GM20431 (cell line): ENCODE results near the gene NEGR1.

Experiments
- in situ Hi-C: fragments of 300-500 bp; cut with MseI, MboI; formaldehyde crosslinking; loops from one replicate; pipeline ENCODE4 v1.15.0; 2020; ENCODE audit warnings: low sequenced_read_pairs; ENCODE audit not compliant: unreplicated experiment

Gene NEGR1

DNA sequence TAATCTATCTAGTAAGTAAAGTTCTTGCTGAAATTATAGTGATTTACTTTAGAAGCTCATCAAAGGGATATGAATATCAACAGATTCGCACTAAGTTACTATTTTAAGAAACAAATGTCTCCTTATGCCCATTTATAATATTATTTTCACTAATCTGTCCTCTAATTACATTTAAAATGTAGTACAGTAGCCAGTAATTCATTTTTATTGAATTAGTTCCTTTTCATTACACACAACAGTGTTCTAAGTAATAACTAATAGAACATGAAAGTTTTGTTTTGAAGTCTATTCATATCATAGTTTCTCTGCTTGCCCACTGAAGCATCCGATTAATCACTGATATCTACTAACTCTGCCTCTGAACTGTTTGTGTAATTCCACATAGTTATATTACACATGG is 225.8 kb downstream of the NEGR1 start:
- in situ Hi-C loops: no loop called here

DNA sequence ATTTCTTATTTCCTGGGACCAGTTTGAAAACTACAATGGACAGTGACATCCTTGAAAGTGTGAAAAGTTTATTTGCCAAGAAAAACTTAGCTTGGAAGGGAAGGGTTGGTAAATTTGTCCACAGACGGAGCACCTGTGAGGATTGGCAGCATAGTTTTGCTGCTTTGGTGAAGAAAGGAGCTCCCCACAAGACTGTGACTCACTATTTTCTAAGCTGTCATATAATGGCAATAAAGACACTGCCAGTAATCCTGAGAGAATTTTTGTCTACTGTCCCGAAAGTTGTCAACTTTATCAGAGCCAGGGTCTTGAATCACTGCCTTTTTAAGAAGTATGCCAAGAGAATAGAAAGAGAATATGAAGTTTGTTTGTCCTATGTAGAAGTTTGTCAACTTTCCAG is 230.8 kb downstream of the NEGR1 start:
- in situ Hi-C loops: no loop called here

DNA sequence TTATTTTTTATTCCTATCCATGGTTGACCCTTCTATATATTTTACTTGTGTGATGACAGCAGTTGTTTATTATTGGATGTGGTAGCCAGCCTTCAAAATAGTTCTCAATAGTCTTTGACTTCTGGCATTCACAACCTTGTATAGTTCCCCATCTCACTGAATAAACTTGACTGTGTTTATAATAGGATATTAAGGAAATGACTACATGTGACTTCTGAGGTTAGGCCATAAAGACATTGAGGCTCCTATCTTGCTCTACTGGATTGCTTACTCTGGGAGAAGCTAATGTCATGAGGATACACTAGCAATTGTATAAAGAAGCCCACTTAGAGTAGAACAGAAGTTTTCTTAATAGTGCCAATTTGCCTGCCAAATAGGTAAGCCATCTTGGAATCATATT is 231.8 kb downstream of the NEGR1 start:
- in situ Hi-C loops: no loop called here

DNA sequence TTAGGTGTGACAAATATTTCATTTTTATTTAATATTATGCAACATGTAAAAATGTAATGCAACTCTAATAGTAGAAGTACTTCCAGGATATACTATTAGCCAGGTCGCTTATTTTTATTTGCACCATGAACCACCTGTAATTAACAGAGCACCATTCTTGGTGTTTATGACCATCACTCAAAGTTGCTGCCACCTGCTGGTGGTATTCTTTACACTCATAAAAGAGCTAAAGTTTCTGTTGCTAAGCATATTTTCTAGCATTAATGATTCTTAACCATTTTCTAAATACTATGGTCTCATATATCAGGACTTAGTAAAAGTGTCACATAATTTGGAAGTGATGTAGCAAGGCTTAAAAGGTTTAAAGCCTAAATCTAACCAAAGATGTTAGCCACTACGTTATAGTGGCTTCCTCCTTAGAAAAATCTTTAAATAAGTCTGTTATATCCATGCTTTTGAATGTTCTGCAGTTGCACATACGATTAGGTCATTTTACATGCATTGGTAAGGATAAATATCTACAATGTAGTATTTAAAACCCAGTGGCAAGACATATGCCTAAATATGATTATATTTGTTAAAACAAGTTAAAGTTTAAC is 244.5 kb downstream of the NEGR1 start:
- in situ Hi-C loops: no loop called here

DNA sequence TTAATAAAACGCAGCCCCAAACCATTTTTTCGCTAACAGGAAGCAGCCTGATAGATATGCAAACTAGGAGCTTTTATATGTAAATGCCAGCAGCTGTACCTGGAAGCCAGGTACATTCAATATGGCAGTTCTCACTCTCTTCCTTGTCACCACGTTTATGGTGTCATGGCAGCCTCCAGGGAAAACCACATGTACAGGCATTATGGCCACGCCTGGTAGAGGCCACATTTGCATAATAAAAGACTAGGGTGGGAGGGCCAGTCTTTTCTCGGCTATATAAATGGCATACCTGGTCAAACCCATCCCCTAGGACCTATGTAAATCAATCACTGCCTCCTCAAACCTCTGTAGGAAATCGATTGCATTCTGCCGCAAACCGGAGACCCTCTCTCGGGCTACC is 247.5 kb downstream of the NEGR1 start:
- in situ Hi-C loops: no loop called here

DNA sequence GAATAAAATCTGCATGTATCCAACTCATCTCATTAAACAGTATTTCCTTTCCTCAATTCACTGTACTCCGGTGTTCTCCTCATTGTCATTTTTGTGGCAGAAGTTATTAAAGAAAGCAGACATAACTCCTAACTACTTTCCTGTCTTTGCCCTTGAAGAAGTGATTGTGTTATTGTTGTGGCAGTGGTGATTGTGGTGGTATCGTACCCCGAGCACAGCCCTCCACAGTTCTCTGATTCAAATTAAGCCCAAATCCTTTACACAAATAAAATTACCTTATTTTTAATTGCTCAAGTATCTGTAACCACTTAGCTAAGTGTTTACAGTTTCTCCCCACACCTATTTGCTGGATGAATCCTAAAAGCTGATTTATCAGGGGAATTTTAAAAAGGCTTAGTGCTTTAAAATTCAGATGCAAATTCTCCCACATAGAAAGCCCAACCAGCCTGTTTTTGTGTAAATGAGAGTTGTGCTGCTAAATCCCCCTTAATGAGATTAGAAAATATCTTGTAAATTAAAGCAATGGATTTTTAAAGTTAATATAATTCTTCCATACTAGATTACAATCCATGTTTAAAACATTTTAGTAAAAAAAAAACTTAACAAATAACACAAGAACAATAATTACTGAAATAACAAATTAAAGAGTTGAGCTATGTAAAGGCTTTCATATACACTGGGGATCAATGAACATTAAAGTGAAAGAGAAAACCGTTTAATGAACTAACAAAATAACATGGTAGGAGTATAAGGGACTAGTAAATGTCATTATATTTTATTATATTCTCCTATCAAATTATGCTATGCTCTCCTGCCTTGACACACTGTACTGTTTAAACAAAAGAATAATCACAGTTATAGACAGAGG is 259.0 kb downstream of the NEGR1 start:
- in situ Hi-C loops: no loop called here

DNA sequence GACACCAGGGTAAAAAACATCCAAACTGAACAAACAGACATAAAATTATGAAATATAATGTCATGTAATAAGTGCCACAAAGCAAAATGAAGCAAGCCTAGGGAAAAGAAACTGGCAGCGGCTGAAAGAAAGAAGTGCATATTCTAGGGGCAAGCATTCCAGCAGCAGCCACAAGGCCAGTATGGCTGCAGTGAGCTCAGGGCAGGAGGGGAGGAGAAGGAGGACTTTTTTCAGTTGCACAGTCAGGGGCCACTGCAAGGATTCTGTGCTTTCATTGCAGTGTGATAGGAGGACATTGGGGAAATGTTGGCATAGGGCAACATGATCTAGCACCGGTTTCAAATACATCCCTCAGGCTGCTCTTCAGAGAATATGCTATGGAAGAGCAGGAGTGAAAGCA is 263.8 kb downstream of the NEGR1 start:
- in situ Hi-C loops: no loop called here

DNA sequence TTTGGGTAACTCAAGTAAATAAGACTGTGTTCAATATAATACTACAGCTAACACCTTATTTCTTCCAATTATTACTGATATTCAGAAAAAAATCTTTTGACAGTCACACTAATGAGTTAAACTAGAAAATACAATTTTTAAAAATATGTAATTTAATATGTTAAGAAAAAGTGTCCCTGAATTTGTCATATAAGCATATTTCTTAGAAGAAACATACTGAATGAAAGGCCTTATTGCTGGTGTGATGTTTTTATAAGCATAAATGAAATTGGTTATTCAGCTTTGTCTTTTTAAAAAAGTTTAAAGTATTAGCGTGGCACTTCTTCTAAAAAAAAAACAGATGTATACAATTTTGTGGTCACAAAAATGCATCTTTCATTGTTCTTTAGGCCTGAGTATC is 267.3 kb downstream of the NEGR1 start:
- in situ Hi-C loops: no loop called here

DNA sequence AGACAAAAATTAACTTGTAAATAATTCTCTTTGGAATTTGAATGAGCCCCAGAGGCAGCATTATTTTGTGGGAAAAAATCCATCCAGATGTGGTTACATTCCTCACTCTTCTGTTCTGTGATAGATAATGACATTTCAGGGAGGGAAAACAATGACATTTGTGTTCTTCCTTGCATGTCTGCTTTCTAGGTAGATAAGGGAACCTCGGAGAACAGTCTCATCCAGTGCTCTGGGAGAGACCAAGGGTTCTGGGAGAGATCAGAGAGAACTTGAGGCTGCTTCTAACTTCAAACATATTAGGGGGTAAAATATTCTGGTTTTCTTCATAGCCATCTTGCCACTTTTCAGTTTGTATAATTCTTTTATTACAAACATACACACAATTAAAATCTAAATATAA is 269.2 kb downstream of the NEGR1 start:
- in situ Hi-C loops: no loop called here

DNA sequence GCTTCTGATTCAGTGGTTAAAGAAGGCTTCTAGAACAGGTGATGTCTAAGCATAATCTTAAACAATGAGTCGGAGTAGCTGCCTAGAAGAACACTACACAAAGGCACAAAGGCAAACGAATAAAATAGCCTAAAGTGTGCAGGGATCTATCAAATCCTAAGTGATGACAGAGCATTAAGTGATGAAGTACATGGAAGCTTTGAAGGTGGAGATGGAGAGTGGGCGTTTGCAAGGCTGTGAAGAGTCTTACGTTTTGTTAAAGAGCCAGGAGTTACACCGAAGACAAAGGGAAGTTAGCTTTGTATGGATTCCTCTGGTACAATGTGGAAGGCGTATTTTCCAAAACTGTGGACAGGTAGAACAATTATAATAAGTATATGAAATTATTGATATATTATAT is 270.6 kb downstream of the NEGR1 start:
- in situ Hi-C loops: no loop called here

DNA sequence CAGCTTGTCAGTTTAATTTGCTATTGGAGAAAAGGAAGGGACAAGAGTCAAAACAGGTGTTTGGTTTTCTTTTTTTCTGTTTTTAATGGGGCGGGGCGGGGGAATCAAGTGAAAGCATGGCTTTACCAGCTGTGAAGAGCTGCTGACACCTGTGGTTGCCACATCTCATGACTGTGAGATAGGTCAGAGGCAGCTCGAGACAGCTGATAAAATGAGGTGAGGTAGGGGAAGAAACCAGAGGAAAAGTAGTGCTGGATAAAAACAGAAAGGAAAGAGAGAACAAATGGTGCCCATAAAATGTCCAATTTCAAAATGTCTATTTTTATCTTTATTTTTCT is 272.3 kb downstream of the NEGR1 start:
- in situ Hi-C loops: no loop called here

DNA sequence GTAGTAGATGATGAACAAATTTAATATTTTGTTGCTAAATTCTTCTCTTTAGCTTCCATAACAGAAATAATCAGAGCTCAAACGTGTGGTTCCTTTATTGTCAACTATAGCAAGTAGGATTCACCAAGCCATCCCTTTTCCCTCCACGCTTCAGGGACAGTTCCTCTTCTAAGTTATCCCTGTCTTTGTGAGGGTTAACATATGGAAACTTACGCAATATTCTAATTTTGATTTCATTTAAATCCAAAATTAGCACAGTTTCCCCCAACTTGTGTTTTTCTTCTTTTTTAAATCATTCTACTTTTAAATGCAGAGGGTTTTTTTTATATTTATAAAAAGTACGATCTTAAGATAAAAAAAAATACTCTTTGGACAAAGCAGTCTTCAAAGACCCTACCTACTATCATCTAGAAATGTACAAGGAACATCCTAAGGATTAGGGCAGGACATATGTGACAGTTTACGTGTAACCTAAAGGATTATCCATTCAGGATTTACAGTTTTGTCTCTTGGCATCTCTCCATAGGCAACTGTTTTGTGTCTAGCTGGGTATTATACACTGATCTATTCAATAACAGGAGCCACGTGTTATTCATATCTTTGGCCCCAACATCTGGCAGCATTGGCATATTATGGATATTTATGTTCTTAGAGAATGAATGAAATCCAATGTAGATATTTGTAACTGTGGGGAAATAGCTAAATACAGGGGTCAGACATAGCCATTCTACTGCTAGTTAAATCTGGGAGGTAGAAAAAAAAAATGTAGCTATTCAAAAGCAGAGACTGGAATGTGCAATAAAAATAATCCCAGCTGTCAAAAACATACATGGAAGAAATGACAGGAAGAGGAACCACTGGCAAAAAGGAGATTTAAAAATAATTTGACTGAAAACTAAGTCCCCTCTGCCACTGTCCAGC is 272.9 kb downstream of the NEGR1 start:
- in situ Hi-C loops: no loop called here

DNA sequence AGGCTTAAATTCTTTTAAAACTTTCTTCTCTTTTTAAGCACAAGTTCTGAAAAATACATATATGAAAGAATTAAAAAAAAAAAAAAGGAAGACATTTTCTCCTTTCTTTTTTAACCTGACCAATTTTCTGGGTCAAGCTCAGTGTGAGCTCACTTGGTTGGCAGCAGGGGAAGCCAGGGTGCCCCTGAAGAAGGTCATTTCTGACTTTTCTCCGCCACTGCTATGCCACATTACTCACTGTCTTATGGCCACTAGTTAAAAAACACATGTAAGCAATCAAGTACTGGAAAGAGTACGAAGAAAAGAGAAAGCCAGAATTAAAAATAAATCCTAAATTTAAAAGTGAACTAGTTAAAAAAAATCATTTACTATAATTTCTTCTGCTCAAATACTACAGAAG is 275.0 kb downstream of the NEGR1 start:
- in situ Hi-C loops: no loop called here

DNA sequence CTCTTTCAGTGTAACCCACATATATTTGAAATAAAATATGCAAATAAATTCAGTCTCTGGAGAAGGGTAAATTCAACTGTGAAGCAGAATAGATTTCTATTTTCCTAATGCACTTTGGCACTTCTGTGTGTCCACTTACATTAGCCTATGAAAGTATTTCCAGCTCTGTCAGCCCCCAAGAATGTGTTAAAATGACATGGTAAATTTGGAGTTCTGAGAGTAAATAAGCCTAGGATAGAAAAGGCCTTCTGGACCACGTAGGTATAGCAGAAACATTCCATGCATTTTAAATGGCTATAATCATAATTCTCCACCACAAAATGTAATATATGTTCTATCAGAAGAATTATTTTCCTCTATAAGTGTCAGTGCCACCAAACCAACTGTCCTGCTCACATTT is 276.2 kb downstream of the NEGR1 start:
- in situ Hi-C loops: no loop called here

DNA sequence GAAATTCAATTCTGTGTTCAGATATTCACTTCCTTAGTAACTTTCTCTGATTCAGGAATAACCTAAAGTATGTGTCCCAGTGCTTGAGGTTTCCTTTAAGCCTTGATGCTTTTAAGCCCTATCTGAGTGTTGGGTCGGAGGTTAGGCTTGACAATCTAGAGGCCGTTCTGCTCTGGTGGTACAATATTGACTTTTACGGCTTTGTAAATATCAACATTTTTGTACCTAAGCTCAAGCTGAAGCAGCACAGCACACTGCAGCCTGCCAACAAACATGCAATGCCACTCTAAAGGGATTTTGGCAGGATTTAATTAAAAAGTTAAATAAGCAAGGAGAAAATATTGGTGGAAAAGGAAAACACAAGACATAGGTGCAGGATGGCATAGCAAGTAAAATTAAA is 279.2 kb downstream of the NEGR1 start:
- in situ Hi-C loops: no loop called here

DNA sequence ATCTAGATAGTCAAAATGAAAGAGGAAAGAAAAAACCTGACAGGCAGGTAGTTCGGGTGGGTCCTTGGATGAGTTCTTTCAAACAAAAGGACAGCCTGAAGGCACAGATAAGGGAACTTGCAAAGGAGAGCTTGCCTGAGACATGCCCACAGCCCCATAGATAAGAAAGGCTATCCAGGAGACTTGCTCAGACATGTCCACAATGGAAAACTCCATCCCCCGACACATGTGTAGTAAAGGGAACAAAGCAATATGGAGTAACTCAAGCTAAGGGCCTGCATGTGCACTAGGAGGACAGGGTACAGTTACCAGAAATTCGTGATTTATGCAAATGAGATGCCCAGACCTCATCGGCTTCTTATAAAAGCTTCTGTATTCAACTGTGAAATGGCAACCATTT is 281.5 kb downstream of the NEGR1 start:
- in situ Hi-C loops: no loop called here

DNA sequence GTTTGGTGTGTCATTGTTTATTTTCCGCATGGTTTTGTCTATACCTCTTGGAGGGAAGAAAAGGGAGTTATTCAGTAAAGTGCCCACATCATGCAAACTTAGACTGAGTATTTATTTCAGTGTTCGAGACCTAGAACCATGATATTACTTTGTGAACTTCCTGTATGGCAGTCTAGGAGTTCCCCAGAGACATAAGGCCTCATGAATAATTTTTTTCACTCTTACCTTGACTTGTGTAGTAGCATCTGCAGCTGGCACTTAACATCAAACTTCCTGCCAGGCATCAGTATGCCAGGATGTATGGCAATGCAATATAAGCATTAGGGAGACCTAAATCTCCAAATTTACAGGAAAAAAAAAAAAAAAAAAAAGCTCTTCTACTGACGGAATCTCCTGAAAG is 287.7 kb downstream of the NEGR1 start:
- in situ Hi-C loops: no loop called here

DNA sequence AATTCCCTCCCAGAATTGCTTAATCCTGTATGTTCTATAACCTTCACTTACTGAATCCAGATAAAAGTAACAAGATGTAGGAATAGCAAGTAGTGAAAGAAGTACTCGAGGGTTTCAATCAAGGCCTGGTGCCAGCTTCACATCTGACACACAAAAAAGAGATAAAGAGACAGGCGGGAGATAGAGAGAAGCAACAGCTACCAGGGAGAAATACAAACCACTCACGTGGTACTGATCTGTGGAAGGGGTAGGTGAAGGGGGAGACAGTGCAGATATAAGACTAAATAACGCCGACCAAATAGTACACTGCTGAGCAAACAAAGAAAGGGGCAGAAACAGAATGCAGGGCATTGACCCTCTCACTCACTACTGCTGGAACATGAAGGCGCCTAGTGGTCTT is 295.2 kb downstream of the NEGR1 start:
- in situ Hi-C loops: no loop called here

DNA sequence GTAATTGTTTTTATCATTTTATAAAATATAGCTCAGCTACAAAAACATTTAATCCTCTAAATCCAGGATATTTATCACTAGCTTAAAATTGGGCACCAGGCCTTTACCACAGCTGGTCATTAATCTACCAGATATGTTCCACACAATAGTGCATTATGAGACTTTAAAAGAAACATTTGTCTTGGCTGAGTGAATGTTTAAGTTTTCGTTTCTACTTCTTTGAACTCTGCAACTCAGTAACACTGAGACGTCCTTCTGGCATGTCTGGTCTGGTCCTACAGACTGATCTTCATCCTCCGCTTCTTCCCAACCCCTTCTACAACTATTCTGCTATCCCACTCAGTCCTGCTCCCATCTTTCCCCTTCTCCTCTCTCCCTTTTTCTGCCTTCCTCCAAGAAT is 296.2 kb downstream of the NEGR1 start:
- in situ Hi-C loops: no loop called here

DNA sequence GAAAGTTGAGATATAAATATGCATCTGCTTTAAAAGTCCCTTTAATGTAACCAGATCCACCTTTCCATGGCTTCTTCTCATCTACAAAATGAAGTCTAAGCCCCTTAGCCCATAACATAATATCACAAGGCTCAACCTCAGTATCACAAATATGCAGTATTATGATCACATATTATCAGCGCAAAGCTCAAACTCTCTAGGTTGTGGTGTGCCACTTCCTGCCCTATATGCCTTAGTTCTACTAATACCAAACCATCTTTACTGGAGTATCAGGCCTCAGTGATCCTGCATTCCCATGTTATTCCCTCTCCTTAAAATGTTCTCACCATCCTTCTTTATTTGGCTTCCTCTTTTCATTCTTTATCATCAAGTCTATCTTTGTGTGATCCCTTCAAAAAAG is 301.8 kb downstream of the NEGR1 start:
- in situ Hi-C loops: no loop called here

DNA sequence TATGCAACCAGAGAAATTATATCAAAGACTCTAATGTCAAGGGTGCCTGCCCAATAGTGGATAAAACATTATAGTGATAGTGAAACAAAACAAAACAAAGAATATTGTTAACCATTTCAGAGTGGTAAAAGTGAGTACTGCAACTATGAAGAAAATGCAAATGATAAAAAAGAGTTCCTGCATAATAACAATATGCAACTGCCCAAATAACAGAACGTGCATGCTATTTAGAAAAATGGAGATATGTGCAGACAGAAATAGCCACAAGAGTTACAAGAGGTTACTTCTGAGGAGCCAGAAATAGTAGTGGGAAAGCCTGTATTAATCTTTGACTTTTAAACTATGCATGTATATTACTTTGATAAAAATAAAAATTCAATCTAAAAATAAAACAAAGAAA is 302.5 kb downstream of the NEGR1 start:
- in situ Hi-C loops: no loop called here
